ENCODE measurements around the gene TM4SF4.

The TM4SF4 gene

DNA sequence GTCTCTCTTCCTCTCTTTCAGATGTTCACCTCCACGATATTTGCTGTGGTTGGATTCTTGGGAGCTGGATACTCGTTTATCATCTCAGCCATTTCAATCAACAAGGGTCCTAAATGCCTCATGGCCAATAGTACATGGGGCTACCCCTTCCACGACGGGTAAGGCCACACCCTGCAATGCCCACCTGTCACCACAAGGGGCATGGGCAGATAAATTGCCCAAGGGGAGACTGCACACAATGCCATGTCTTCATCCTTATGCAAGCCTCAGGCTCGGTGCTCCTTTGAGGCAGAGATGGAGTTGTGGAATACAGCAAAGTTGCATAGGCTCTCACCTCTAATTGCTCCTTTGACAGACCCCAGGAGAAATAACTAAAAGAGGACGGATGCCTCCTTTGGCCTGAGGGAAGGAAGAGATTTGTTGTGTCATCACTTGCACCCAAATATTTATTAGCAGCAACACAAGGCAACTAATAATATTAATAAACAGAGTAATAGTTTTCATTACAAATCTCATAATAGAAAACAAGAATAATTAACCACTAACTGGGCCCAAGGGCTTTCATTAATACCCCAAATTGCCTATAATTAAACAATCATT is 13.2 kb downstream of the TM4SF4 start:
- peak; percentile 21 for DNase-seq

DNA sequence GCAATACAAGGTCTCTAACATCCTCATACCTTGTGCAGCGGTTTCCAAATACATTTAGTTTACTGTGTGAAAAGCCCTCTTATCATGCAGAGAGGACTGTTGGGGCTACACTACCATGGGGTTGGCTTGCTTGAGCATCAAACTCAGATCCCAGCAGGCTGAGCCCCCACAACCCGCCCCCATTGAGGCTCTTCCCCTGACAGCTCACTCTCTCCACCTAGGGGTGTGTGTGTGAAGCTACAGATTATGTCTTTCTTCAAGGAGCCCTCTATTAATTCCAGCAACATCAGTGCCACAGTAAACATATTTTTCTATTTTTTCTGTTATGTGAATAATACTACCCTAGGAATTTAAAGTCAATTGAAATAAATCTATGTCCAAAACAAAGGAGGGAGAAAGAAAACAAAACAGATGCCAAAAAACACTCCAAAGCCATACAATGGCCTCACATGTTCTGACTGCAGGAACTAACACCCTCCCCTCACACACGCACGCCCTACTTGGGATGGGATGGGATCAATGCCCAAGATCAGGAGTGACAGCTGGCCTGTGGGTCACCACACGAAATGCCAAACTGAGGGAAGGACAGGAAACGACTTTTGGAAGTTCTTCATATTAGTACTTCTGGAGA is 14.7 kb downstream of the TM4SF4 start:
- no peak for DNase-seq

DNA sequence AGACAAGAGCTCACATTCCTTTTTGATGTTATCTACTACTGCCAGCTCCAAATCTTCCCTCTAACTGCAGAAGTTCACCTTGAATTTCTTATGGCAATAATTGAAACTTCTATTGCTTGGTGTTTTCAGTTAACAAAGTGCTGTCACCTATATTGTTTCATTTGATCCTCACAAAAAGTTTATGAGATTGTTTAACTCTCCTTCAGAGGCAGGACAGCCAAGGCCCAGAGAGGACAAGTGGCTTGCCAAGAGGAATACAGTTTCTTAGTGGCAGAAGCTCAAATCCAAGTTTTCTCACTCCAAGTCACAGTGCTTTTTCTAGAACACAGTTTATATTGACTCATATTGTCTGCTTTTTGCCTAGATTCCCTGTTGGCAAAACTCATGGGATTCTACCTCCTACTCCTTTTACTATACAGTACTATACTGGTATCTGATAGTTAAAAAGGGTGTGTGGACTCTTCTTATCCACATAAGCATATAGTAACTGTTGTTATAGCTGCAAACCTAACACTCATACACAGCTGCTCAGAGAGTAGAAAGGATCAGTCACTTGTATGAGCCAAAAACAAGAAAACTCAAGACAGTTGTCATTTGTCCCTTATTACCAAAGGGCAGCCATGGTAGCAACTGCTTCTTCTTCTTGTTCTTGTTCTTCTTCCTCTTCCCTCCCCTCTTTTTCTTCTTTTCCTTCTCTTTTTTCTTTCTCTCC is 15.9 kb downstream of the TM4SF4 start:
- DNase-seq: no peak

DNA sequence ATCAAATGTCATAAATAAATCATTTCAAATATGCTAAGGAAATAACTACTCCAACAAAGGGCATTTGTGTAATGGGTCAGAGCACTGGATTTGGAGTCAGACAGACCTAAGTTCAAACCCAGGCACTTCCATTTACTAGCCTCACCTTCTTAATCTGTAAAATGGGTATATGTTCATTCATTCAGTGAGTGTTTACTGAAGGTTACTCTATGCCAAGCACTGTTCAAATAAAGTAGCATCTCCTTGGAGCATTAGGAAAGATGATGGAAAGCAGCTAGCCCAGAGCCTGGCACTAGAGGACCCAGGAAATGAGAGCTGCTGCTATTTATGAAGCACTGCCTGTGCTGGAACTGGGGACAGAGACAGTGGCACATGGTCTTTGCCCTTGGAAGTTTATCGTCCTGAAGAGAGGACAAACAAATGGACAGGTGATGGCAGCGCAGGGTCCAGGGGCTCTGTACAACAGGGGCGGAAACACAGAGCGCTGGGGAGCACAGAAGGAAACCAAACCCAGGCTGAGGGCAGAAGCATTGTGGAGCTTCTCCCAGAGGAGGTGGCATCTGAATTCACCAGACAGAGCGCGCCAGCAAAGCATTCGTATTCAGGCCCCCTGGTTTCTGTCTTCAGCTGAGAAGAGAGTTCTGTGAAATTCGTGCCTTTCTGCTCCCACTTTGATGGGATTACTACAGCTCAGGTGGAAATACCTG is 19.0 kb downstream of the TM4SF4 start:
- no peak for DNase-seq

DNA sequence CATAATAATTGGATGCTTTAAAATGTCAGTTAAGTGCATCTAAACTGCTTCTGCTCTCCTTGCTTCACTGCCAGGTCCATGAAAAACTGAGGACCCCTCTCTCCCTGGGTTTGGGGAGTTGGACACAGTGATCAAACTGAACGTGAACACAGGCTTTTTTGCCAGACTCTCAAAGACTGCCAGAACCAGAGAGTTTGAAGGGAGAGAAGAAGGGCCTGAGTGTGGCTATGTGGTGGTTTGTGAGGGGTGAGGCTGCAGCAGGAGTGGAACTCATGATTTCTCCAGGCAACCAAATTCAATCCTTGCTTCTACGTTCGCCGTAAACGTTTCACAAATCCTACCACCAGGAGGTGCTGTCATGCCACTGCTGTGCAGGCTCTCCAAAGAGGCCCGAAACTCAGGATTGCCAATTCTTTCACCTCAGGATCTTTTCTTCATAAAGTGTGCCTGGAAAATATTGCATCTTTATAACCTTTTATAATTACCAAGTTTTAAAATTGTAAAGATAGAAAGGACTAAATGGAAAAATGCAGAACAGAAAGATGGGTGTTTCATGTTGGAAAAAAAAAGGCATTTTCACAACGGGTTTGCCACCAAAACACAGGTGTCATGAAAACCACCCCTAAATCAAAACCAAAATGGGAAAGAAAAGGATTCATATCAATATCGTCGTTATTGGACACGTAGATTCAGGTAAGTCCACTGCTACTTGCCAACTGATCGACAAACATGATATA is 19.7 kb downstream of the TM4SF4 start:
- DNase-seq: peak; percentile 29

DNA sequence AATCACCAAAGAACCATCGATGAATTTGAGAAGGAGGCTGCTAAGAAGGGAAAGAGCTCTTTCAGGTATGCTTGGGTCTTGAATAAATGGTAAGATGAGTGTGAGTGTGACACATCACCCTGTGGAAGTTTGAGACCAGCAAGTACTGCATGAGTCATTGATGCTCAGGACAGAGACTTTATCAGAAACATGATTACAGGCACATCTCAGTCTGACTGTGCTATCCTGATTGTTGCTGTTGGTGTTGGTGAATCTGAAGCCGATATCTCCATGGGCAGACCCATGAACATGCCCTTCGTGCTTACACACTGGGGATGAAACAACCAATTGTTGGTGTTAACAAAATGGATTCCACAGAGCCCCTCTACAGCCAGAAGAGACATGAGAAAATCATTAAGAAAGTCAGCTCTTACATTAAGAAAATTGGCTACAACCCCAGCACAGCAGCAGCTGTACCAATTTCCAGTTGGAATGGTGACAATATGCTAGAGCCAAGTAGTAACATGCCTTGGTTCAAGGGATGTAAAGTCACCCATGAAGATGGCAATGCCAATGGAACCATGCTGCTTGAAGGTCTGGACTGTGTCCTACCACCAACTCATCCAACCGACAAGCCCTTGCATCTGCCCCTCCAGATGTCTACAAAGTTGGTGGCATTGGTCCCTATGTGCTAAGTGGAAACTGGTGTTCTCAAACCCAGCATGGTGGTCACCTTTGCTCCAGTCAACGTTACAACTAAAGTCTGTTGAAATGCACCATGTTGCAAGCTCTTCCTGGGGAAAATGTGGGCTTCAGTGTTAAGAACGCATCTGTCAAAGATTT is 20.5 kb downstream of the TM4SF4 start:
- no peak for DNase-seq

DNA sequence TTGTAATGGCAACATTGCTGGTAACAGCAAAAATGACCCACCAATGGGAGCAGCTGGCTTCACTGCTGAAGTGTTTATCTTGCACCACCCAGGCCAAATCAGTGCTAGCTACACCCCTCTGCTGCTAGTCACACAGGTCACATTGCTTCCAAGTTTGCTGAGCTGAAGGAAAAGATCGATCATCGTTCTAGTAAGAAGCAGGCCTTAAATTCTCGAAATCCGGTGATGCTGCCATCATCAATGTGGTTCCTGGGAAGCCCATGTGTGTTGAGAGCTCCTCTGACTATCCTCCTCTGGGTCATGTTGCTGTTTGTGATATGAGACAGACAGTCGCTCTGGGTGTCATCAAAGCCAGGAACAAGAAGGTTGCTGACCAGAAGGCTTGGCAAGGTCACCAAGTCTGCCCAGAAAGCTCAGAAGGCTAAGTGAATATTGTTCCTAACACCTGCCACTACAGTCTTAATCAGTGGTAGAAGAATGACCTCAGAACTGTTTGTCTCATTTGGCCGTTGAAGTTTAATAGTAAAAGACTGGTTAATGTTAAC is 21.2 kb downstream of the TM4SF4 start:
- DNase-seq: no peak

DNA sequence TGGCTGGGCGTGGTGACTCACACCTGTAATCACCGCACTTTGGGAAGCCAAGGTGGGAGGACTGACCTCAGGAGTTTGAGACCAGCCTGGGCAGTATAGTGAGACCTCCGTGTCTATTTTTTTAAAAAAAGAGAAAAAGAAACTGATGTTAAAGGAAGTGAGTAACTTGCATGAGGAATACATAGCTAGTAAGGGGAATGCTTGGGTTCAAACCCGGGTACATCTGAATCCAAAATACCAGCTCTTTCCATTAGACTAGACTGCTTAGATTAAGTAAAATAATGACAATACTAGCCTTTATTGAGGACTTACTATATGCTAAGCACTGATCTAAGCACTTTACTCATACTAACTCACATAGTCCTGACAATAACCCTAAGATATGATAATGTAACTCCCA is 22.4 kb downstream of the TM4SF4 start:
- DNase-seq: no peak

DNA sequence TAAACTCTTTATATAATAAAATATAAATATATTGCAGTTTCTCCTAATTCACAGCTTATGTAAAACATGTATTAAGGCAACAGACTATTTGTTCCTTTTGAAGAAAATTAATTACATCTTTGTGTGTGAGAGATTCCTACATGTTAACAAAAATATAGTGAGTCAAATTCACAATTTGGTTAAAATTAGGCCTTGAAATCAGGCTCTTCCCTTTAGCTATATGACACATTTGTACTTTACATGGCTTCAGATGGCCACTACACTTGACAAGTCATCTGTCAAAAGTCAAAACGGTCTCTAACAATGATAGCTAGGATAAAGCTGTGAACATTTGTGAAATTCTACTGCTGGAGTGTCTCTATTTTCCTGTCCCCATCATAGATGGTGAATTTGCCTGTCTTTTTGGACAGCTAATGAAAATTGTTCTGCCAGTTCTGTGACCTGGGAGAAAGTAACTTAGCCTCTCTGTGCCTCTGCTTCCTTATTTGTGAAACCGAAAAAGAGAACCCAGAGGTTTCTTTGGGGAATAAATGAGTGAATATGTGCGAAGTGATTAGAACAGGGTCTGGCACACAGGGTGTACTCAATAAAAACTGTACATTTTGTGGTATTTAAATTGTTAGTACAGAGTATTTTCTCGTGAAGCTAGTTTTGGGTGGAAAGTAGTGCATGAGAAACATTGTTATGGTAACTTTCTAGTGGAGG is 23.6 kb downstream of the TM4SF4 start:
- no peak for DNase-seq

DNA sequence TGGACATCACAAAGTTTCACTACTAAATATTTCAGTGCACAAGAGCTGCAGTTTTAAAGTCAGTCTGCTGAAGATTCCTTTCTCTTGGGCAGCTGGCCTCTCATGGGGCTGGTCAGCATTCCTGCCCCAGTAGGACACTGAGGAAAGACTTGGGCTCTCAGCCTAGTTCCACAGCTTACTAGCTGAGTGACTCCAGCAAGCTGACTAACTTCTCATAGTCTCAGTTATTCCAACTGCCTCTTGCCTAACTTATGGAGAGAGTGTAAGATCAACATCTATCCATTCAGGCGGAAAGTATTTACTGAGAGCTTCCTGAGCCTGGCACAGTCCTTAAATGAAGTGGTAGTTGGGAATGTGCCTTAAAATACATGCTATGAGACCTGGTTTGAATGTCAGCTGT is 27.0 kb downstream of the TM4SF4 start:
- DNase-seq: no peak

DNA sequence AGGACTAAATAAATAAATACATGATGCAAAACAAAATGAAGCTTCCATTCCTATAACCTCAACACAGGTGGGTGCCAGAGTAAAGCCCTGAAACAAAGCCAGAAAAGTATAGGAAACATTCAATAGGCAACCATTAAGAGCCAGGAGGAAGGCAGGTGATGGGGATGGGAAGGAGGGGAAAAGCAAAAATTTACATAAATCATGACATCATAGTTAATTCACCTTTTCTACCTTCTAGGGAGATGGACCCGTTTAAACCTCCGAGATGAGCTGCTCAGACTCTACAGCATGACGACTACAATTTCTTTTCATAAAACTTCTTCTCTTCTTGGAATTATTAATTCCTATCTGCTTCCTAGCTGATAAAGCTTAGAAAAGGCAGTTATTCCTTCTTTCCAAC is 27.9 kb downstream of the TM4SF4 start:
- no peak for DNase-seq

DNA sequence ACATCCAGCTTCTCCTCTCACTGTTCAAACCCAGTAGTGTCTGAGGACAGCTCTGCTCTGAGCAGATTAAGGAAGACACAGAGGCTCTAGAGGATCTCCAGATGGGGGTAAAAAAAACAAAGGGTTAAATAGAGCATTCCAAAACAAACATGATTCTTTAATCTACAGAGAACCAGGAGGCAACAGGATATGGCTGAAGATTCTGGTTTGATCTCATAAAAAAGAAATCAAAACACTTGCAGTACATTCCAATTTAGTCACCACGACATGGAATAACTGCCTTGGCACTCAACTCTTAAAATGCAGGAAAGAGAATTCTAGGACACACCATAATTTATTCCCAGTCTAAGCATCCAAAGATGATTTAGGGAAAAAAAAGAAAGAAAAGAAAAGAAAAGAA is 32.0 kb downstream of the TM4SF4 start:
- no peak for DNase-seq

DNA sequence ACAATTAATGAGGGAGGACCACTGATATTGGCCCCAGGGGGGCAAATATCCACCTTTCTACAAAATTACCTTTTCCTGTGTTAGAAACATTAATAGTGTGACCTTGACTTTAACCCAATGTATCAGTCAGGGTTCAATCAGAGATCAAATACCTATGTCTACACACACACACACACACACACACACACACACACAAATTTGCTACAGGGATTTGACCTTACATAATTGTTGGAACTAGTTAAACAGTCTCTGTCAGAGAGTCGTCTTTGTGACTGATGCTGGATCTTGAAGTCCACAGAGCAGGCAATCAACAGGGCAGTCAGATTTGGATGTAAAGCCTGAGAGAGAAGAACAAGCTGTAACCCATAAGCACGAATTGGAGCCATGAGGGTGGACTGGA is 32.5 kb downstream of the TM4SF4 start:
- no peak for DNase-seq

DNA sequence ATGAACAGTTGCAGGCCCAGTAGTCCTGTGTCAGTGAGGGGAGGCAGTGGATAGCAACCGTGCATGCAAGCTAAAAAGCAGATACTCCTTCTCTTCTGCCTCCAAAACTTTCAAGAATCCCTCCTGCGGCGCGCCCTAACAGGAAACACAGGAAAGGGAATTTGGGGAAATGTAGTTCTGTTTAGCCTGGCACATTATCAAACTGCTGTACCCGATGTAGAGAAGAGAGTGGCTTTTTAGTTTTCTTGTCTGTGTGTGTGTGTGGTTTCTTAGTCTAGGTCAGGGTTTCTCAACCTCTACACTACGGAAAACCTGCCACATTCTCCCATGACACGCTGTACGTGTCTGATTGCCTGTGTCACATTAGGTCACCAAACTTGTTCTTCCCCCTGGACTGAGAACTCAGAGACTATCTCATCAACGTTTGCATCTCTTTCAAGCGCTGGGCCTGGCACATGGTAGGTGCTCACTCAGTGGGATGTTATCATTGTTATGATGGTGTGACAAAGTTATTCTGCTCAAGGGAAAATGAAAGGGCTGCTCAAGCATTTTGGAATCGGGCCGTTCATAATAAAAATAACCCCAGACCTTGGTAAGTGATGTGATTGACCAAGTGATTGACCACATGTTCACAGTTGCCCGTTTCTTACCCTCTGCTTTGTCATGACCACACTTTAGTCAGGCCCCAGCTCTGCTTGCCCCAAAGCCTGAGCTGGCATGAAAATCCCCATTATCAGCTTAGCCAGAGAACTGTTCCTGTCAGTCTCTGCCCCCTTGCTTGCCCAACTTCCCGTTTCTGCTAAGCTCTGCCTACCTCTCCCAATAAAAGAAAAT is 33.2 kb downstream of the TM4SF4 start:
- DNase-seq: peak; percentile 6

DNA sequence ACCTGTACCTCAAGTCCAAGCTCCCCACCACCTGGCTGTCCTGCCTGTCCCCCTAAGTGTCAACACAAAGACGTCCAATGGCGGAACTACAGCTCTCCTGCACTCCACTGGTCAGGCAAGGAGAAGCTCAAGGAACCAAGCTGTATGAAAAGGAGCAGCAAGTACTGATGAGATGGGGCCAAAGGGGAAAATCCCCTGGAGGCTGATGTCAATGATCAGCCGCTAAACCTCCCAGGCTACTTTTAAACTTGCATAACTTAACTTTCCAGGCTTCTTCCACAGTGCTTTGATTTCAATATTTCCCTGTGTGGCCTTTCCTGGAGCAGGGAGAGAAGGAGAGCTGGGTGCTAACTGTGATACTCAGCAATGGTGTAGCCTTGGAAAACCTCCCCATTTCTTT is 35.0 kb downstream of the TM4SF4 start:
- DNase-seq: no peak

DNA sequence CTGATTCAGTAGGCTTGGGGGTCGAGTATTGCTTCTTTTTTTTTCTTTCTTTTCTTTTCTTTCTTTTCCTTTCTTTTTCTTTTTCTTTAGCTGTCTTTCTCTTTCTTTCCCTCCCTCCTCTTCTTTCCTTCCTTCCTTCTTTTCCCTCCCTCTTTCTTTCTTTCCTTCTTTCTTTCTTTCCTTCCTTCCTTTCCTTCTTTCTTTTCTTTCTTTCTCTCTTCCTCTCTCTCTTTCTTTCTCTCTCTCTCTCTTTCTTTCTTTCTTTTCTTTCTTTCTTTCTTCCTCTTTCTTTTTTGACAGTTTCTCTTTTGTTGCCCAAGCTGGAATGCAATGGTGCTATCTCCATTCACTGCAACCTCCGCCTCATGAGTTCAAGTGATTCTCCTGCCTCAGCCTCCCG is 36.0 kb downstream of the TM4SF4 start:
- no peak for DNase-seq

DNA sequence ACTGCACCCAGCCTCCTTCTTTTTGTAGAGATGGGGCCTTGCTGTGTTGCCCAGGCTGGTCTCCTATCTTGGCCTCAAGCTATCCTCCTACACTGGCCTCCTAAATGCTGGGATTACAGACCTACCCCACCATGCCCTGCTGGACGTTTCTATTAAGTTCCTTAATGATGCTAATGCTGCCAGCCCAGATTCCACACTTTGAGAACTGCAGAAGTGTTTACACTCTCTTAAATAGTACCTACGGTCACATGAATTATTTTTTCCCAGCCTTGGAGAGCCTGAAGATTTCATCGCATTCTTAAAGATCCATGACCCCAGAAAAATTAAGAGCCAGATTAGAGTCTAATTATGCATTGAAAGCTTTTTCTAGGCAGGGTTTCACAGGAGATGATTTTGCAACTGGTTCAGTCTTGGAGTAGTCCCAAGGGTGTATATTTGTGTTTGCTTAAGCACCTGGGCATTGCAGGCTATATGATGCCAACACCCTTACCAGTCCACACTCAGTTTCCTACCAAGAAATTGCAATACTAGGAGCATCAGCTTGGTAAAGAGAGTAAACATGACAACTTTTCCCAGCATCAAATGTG is 36.6 kb downstream of the TM4SF4 start:
- no peak for DNase-seq

DNA sequence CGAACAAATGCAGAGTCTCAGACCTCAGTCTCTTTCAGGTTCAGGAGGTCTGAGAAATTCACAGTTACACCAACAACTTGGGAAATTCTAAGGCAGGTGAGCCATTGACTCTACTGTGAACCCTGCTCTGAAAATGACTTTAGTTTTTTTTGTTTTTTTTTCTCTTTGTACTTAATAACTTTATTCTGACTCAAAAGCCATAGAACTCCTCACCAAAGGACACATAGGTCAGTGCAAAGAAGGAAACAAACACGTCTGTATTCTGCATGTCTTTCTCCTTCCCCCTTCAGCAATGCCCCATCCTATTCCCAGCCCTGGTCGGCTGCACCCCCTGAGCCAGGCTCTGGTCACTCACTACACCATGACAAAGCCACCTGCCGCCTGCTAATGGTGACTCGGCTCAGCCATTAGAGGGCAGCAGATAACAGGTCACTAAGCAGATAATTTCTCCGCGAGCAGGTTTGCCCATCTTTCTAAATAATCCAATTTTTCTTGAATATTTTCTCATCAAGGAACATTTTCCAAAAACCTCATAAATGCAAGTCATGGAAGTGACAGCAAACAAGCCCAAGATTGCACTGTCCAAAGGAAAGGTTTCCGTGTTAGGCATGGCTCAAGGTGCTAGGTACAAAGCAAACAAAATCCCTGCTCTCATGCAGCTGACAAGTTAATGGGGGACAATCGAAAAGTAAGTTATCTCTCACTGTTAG is 37.7 kb downstream of the TM4SF4 start:
- peak; percentile 39 for DNase-seq

DNA sequence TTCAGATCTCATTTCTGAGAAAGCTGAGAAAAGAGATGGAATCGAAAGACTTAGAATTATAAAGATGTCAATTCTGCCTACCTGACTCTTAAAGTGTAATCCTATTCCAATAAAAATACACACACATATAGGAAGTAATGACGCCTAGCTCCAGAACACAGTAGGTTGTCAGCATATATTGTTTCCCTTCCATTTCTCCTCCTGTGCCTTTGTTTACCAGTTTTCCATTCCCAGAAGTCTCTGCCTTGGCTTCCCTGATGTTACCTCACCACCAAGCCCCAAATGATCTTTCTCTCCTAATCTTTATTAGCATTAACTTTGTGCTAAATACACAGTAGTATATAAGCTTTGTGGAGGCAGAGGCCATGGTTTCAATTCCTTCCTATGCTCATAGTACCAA is 40.0 kb downstream of the TM4SF4 start:
- no peak for DNase-seq

Data from CD4-positive, alpha-beta T cell treated with Interleukin-10 for 1 hour (primary cell).